SKM-1 treated with dmso at 0.1 percent for 144 hours (cell line): Measurements from ENCODE around the gene EOMES.
A peak's percentile ranks its signal among the peaks of the same experiment; 100 is the strongest.

ENCODE experiments used
- DNase-seq: peaks from one replicate; lab custom pipeline; 2025; ENCODE audit not compliant: unreplicated experiment; lab: John Stamatoyannopoulos, UW

EOMES gene

GRCh38 chr3:27681249-27681748 lies 40.8 kb downstream of the EOMES start:
- DNase-seq, result peak; percentile 78

- DNase-seq, result no peak
Measured at GRCh38 chr3:27680517-27681246, 41.4 kb downstream of the EOMES start.

- no peak for DNase-seq
Measured at GRCh38 chr3:27679691-27680090, 42.4 kb downstream of the EOMES start.

GRCh38 chr3:27678234-27678633 lies 43.9 kb downstream of the EOMES start:
- DNase-seq, result no peak

- no peak for DNase-seq
Measured at GRCh38 chr3:27677565-27677964, 44.6 kb downstream of the EOMES start.

GRCh38 chr3:27675287-27675686 lies 46.8 kb downstream of the EOMES start:
- DNase-seq, result no peak

- peak; percentile 33 for DNase-seq
Measured at GRCh38 chr3:27673701-27674100, 48.4 kb downstream of the EOMES start.

GRCh38 chr3:27671101-27671500 lies 51.0 kb downstream of the EOMES start:
- no peak for DNase-seq

- no peak for DNase-seq
Measured at GRCh38 chr3:27670619-27671018, 51.5 kb downstream of the EOMES start.

- peak; percentile 2 for DNase-seq
Measured at GRCh38 chr3:27669591-27669990, 52.5 kb downstream of the EOMES start.

GRCh38 chr3:27667751-27668150 lies 54.4 kb downstream of the EOMES start:
- DNase-seq, result no peak

GRCh38 chr3:27666708-27667107 lies 55.4 kb downstream of the EOMES start:
- DNase-seq, result peak; percentile 89

GRCh38 chr3:27666272-27666671 lies 55.9 kb downstream of the EOMES start:
- no peak for DNase-seq
